Upper lobe of left lung (tissue), 6 donors: ENCODE data around the gene FAM72B. TPM values are rescaled to one million over a fixed set of nuclear protein-coding genes. Genes with fewer than 3 reads are reported as not detected.

Source experiments
- total RNA-seq, 6 donors: library from RNA; depleted of rRNA in 4 of 6; stranded (reverse); fragments of >200 nt in 4 of 6; gene quantifications; one replicate each; pipeline versions ENCODE4 v1.1.0 to v1.2.1, GENCODE V29; 2016 to 2021
- donor health status: DM: no; HTN: no; CAD: no; lungs with moderate emphysema.
- donor health status: DM: no; HTN: yes; CAD: no; lungs with severe emphysema.

The FAM72B gene
- total RNA-seq, 6 donors from 2014 or later: 0.84 to 3.0 (median 1.6) TPM; not detected in 2

Other genes with a start within 250 kb of the FAM72B start
- gene SRGAP2C, start 635 bp upstream of the FAM72B start, total RNA-seq: 10 to 100 TPM; 16.0 to 37.8 (median 35.8) TPM